Kidney epithelial cell (primary cell): ENCODE data around the gene RSRC1. TPM values are rescaled to one million over a fixed set of nuclear protein-coding genes. Genes with fewer than 3 reads are reported as not detected.
"Not testable (repeated sequence)": the region's sequence is repeated elsewhere in the genome, so short reads cannot be mapped to it uniquely, and the experiment has no call there.

Experiments used
- DNase-seq: peaks from one replicate; pipeline ENCODE4 v3.0.0-alpha.2; 2010; ENCODE audit warnings: low read depth
- H3K27me3 ChIP-seq: 2 replicates; pipeline ENCODE4 v1.6.0; 2011; ENCODE audit warnings: low read length; ENCODE audit not compliant: control insufficient read depth, insufficient read depth
- H3K36me3 ChIP-seq: 2 replicates; pipeline ENCODE4 v1.5.1; 2011; ENCODE audit warnings: low read length; ENCODE audit not compliant: control insufficient read depth, insufficient read depth
- H3K4me3 ChIP-seq: 2 replicates; pipeline ENCODE4 v1.5.1; 2011; ENCODE audit warnings: low read depth, mild to moderate bottlenecking, control low read depth, low read length
- CTCF ChIP-seq: IDR thresholded peaks from 2 replicates; pipeline ENCODE4 v1.5.1; 2011; ENCODE audit warnings: mild to moderate bottlenecking, moderate library complexity, low read length, control low read depth, inconsistent platforms; ENCODE audit not compliant: insufficient read depth, poor library complexity, severe bottlenecking
- total RNA-seq: library from RNA; depleted of rRNA; stranded (reverse); fragments of >200 nt; gene quantifications from 2 replicates; pipeline ENCODE4 v1.2.3, GENCODE V29; 2015

Gene RSRC1
- total RNA-seq, 1 donor from 2014 or later: 27.4 TPM

GRCh38 chr3:158111861-158112260 lies 2.0 kb downstream of the RSRC1 start:
- peaks cover 15% of the 10 kb centered on the region for H3K27me3 ChIP-seq
- no peak for DNase-seq
- H3K36me3 ChIP-seq: no peaks in the 10 kb centered on the region
- TF ChIP-seq CTCF: no peak
- no peak overlapping the region for H3K4me3 ChIP-seq

- not testable (repeated sequence) for H3K4me3 ChIP-seq, H3K27me3 ChIP-seq, H3K36me3 ChIP-seq, DNase-seq
Measured at GRCh38 chr3:158113595-158113994, 3.7 kb downstream of the RSRC1 start.

- no peak for DNase-seq
- Histone ChIP-seq H3K4me3 (no peak overlapping the region), H3K36me3 (no peaks in the 10 kb centered on the region), H3K27me3 (no peaks in the 10 kb centered on the region)
- no peak for TF ChIP-seq CTCF
Measured at GRCh38 chr3:158120330-158120729, 10.4 kb downstream of the RSRC1 start.

- DNase-seq: no peak
- no peak overlapping the region for H3K4me3 ChIP-seq
- H3K36me3 ChIP-seq: no peaks in the 10 kb centered on the region
- H3K27me3 ChIP-seq: no peaks in the 10 kb centered on the region
- TF ChIP-seq CTCF: no peak
Measured at GRCh38 chr3:158121295-158121694, 11.4 kb downstream of the RSRC1 start.

GRCh38 chr3:158122721-158123120 lies 12.8 kb downstream of the RSRC1 start:
- not testable (repeated sequence) for DNase-seq, H3K36me3 ChIP-seq, H3K4me3 ChIP-seq, H3K27me3 ChIP-seq

- no peak for TF ChIP-seq CTCF
- H3K27me3 ChIP-seq: no peaks in the 10 kb centered on the region
- H3K4me3 ChIP-seq: no peak overlapping the region
- H3K36me3 ChIP-seq: no peaks in the 10 kb centered on the region
- no peak for DNase-seq
Measured at GRCh38 chr3:158127250-158128219, 17.6 kb downstream of the RSRC1 start.

- Histone ChIP-seq H3K36me3 (no peaks in the 10 kb centered on the region), H3K27me3 (no peaks in the 10 kb centered on the region), H3K4me3 (no peak overlapping the region)
- no peak for TF ChIP-seq CTCF
- no peak for DNase-seq
Measured at GRCh38 chr3:158128755-158129154, 18.9 kb downstream of the RSRC1 start.
